ENCODE measurements around the gene TBL3.
A peak's percentile ranks its signal among the peaks of the same experiment; 100 is the strongest.

DNA sequence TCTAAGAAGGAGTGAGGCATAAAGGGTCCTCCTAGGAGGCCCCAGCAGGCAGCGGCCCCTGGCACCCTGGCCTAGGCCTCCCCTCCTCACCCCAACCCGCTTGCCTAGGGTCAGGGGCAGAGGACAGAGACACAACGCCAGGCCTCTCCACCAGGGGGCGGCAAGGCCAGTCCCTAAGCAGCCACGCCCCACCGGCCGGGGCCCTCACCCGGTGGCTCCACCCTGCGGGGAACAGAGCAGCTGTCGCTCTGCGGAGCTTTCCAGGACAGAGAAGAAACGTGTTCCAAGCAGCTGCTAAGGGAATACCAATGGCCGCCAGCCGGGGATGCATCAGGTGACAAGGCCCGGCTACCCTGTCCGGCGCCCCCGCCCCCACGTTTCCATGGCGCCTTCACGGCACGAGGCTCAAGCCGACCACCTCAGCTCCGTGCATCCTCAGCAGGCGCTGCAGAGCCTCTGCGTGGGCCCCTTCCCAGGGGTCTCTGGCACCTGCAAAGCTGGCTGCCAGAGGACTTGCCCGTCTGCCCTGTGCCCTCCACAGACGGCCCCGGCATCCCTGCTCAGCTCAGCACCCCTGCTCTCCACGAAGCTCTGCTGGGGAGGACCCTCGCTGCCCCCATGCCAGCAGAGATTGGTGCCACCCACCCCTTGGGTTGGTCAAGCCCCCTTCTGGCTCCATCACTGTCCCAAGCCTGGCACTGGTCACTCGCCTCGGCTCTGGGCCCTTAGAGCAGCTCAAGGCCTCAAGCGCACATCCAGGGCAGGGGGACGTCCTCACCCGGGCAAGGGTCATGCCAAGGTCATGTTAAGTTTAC lies 32.2 kb downstream of the TBL3 start:
- TF ChIP-seq, protein P1, sequence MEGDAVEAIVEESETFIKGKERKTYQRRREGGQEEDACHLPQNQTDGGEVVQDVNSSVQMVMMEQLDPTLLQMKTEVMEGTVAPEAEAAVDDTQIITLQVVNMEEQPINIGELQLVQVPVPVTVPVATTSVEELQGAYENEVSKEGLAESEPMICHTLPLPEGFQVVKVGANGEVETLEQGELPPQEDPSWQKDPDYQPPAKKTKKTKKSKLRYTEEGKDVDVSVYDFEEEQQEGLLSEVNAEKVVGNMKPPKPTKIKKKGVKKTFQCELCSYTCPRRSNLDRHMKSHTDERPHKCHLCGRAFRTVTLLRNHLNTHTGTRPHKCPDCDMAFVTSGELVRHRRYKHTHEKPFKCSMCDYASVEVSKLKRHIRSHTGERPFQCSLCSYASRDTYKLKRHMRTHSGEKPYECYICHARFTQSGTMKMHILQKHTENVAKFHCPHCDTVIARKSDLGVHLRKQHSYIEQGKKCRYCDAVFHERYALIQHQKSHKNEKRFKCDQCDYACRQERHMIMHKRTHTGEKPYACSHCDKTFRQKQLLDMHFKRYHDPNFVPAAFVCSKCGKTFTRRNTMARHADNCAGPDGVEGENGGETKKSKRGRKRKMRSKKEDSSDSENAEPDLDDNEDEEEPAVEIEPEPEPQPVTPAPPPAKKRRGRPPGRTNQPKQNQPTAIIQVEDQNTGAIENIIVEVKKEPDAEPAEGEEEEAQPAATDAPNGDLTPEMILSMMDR (conservative IDR thresholded peaks at IDR 0.05), result peak; percentile 85
- TF ChIP-seq EZH2 (IDR thresholded peaks at IDR 0.05; ENCODE audit: low read depth), result no peak
